AG04450 (cell line): ENCODE data around the gene GMDS. TPM values are rescaled to one million over a fixed set of nuclear protein-coding genes. Genes with fewer than 3 reads are reported as not detected.

Source experiments
- CTCF ChIA-PET: fragments of 300-600, 350-600 bp; formaldehyde crosslinking; extraction: SDS; loops from one replicate; lab custom pipeline; 2022; ENCODE audit warnings: antibody characterized with exemption, inconsistent platforms; lab: Charles Lee
- POLR2A ChIA-PET: fragments of 350-600 bp; formaldehyde crosslinking; extraction: SDS; loops from one replicate; lab custom pipeline; 2021; ENCODE audit warnings: antibody characterized with exemption, inconsistent platforms; lab: Yijun Ruan, JAX
- DNase-seq: peaks from one replicate; pipeline ENCODE4 v3.0.0-alpha.2; 2011; ENCODE audit warnings: low read depth, low spot score
- H3K27ac ChIP-seq: one replicate; pipeline ENCODE4 v1.5.1; 2012; ENCODE audit warnings: low read depth, low read length, control low read depth
- H3K27me3 ChIP-seq: one replicate; pipeline ENCODE4 v1.6.0; 2012; ENCODE audit warnings: low read length; ENCODE audit not compliant: control insufficient read depth, insufficient read depth
- H3K4me3 ChIP-seq: 2 replicates; pipeline ENCODE4 v1.5.1; 2011; ENCODE audit warnings: mild to moderate bottlenecking, low read depth, low read length, control low read depth
- H3K9me3 ChIP-seq: 2 replicates; pipeline ENCODE4 v1.5.1; 2012; ENCODE audit warnings: low read length; ENCODE audit not compliant: control insufficient read depth, insufficient read depth
- CTCF ChIP-seq: IDR thresholded peaks from 2 replicates; pipeline ENCODE4 v1.5.1; 2011; ENCODE audit warnings: low read depth, low read length, control low read depth, inconsistent platforms
- polyA plus RNA-seq: library from polyadenylated mRNA; depleted of rRNA; stranded (reverse); fragments of >200 nt; gene quantifications from 2 replicates; pipeline ENCODE4 v1.2.3, GENCODE V29; 2011

Gene GMDS
- polyA plus RNA-seq, 1 experiment = 26.4 TPM

- ChIA-PET CTCF (interaction anchor here (0.6 to 2.4 kb wide), 5 partner anchors 28 to 285 kb away, joined by 3 to 8 read pairs (median 3); no protein-coding TSS in a partner anchor), POLR2A (interaction anchor here (0.7 kb wide), 1 partner anchor 178 kb away, joined by 3 read pairs; no protein-coding TSS in a partner anchor)
- H3K27ac ChIP-seq = no peak overlapping the region
- H3K4me3 ChIP-seq = peak overlapping the region; percentile 33
- H3K27me3 ChIP-seq = no peaks in the 10 kb centered on the region
- no peak for TF ChIP-seq CTCF
- no peak for DNase-seq
- H3K9me3 ChIP-seq = no peaks in the 10 kb centered on the region
Measured at GRCh38 chr6:1821513-1822183, 423.8 kb downstream of the GMDS start.

- no peaks in the 10 kb centered on the region for H3K27me3 ChIP-seq
- no peak for DNase-seq
- peak overlapping the region; percentile 33 for H3K4me3 ChIP-seq
- H3K9me3 ChIP-seq = no peaks in the 10 kb centered on the region
- ChIA-PET CTCF (interaction anchor here (0.6 to 2.4 kb wide), 5 partner anchors 28 to 285 kb away, joined by 3 to 8 read pairs (median 3); no protein-coding TSS in a partner anchor), POLR2A (interaction anchor here (0.7 kb wide), 1 partner anchor 178 kb away, joined by 3 read pairs; no protein-coding TSS in a partner anchor)
- H3K27ac ChIP-seq = peak overlapping the region; percentile 41
- no peak for TF ChIP-seq CTCF
Measured at GRCh38 chr6:1821164-1821512, 424.3 kb downstream of the GMDS start.

GRCh38 chr6:1820714-1821113 lies 424.7 kb downstream of the GMDS start:
- CTCF ChIA-PET = interaction anchor here (0.6 to 2.4 kb wide), 5 partner anchors 29 to 286 kb away, joined by 3 to 8 read pairs (median 3); no protein-coding TSS in a partner anchor
- no peak for DNase-seq
- Histone ChIP-seq H3K9me3 (no peaks in the 10 kb centered on the region), H3K27ac (no peak overlapping the region), H3K27me3 (no peaks in the 10 kb centered on the region), H3K4me3 (no peak overlapping the region)
- TF ChIP-seq CTCF = no peak
- POLR2A ChIA-PET = interaction anchor here (0.7 kb wide), 1 partner anchor 178 kb away, joined by 3 read pairs; no protein-coding TSS in a partner anchor

GRCh38 chr6:1820165-1820564 lies 425.2 kb downstream of the GMDS start:
- Histone ChIP-seq H3K9me3 (no peaks in the 10 kb centered on the region), H3K4me3 (no peak overlapping the region), H3K27me3 (no peaks in the 10 kb centered on the region), H3K27ac (no peak overlapping the region)
- no peak for TF ChIP-seq CTCF
- ChIA-PET CTCF (interaction anchor here (1.2 to 2.4 kb wide), 3 partner anchors 27 to 286 kb away, joined by 3 to 8 read pairs (median 3); no protein-coding TSS in a partner anchor), POLR2A (no interaction called here)
- DNase-seq = no peak

- TF ChIP-seq CTCF = no peak
- no peak for DNase-seq
- Histone ChIP-seq H3K27me3 (no peaks in the 10 kb centered on the region), H3K9me3 (no peaks in the 10 kb centered on the region), H3K4me3 (no peak overlapping the region), H3K27ac (no peak overlapping the region)
- ChIA-PET CTCF (interaction anchor here (1.2 kb wide), 1 partner anchor 26 kb away, joined by 3 read pairs; no protein-coding TSS in a partner anchor), POLR2A (no interaction called here)
Measured at GRCh38 chr6:1819007-1819406, 426.4 kb downstream of the GMDS start.
